Type B pancreatic cell (in vitro differentiated cells): ENCODE results near the gene MXI1. TPM values are rescaled to one million over a fixed set of nuclear protein-coding genes. Genes with fewer than 3 reads are reported as not detected.

Source experiments
- DNase-seq: peaks from one replicate; pipeline ENCODE4 v3.0.0; 2021; ENCODE audit warnings: mixed read lengths; ENCODE audit not compliant: unreplicated experiment; ENCODE audit errors: extremely low spot score
- H3K27ac Mint-ChIP-seq: 2 replicates; pipeline ENCODE4 v1.8.0; 2021; ENCODE audit warnings: mild to moderate bottlenecking, mixed read lengths
- H3K27me3 Mint-ChIP-seq: 2 replicates; pipeline ENCODE4 v1.8.0; 2021; ENCODE audit warnings: mixed read lengths
- H3K36me3 Mint-ChIP-seq: 2 replicates; pipeline ENCODE4 v1.8.0; 2021; ENCODE audit warnings: mixed read lengths
- H3K4me1 Mint-ChIP-seq: one replicate; pipeline ENCODE4 v1.8.0; 2021; ENCODE audit warnings: mixed read lengths; ENCODE audit not compliant: unreplicated experiment
- H3K4me3 Mint-ChIP-seq: 2 replicates; pipeline ENCODE4 v1.8.0; 2021; ENCODE audit warnings: mild to moderate bottlenecking, mixed read lengths
- H3K9me3 Mint-ChIP-seq: 2 replicates; pipeline ENCODE4 v1.8.0; 2021; ENCODE audit warnings: mixed read lengths
- CTCF ChIP-seq: fragments of 200-600 bp; sonication (generic); conservative IDR thresholded peaks from 2 replicates; pipeline ENCODE4 v1.5.0; 2021; ENCODE audit warnings: antibody characterized with exemption, mild to moderate bottlenecking
- total RNA-seq: library from RNA; stranded (reverse); gene quantifications from 2 replicates; pipeline ENCODE4 v1.2.1, GENCODE V29; 2021; ENCODE audit warnings: low replicate concordance

The MXI1 gene
- total RNA-seq, 1 donor from 2014 or later, result 34.7 TPM

GRCh38 chr10:110311357-110311949 lies 104.0 kb downstream of the MXI1 start:
- Mint-ChIP-seq H3K4me1 (peaks cover 10% of the 10 kb centered on the region), H3K9me3 (no peaks in the 10 kb centered on the region), H3K27me3 (peaks cover 4% of the 10 kb centered on the region), H3K4me3 (no peak overlapping the region), H3K27ac (no peak overlapping the region), H3K36me3 (no peaks in the 10 kb centered on the region)
- TF ChIP-seq CTCF, result peak; percentile 83
- no peak for DNase-seq

GRCh38 chr10:110312206-110312605 lies 104.8 kb downstream of the MXI1 start:
- no peaks in the 10 kb centered on the region for H3K9me3 Mint-ChIP-seq
- TF ChIP-seq CTCF, result no peak
- peaks cover 10% of the 10 kb centered on the region for H3K4me1 Mint-ChIP-seq
- H3K36me3 Mint-ChIP-seq, result no peaks in the 10 kb centered on the region
- no peak for DNase-seq
- no peak overlapping the region for H3K4me3 Mint-ChIP-seq
- H3K27me3 Mint-ChIP-seq, result peaks cover 4% of the 10 kb centered on the region
- no peak overlapping the region for H3K27ac Mint-ChIP-seq

- H3K27ac Mint-ChIP-seq, result no peak overlapping the region
These were observed 106.3 kb downstream of the MXI1 start for GRCh38 chr10:110313674-110314073.

GRCh38 chr10:110317866-110318850 lies 110.8 kb downstream of the MXI1 start:
- no peak overlapping the region for H3K27ac Mint-ChIP-seq
- DNase-seq, result no peak
- no peak for TF ChIP-seq CTCF
- H3K4me1 Mint-ChIP-seq, result no peaks in the 10 kb centered on the region
- no peaks in the 10 kb centered on the region for H3K9me3 Mint-ChIP-seq
- no peaks in the 10 kb centered on the region for H3K27me3 Mint-ChIP-seq
- H3K36me3 Mint-ChIP-seq, result no peaks in the 10 kb centered on the region
- no peak overlapping the region for H3K4me3 Mint-ChIP-seq

More at GRCh38 chr10:110313674-110314073, 106.3 kb downstream of the MXI1 start:
- DNase-seq, result no peak
- no peak overlapping the region for H3K4me3 Mint-ChIP-seq
- H3K36me3 Mint-ChIP-seq, result no peaks in the 10 kb centered on the region
- peaks cover 10% of the 10 kb centered on the region for H3K4me1 Mint-ChIP-seq
- H3K27me3 Mint-ChIP-seq, result peaks cover 4% of the 10 kb centered on the region
- H3K9me3 Mint-ChIP-seq, result no peaks in the 10 kb centered on the region
- no peak for TF ChIP-seq CTCF

GRCh38 chr10:110321869-110322620 lies 114.6 kb downstream of the MXI1 start:
- Mint-ChIP-seq H3K9me3 (peaks cover 5% of the 10 kb centered on the region), H3K4me3 (no peak overlapping the region), H3K4me1 (no peaks in the 10 kb centered on the region), H3K27ac (no peak overlapping the region), H3K27me3 (no peaks in the 10 kb centered on the region), H3K36me3 (no peaks in the 10 kb centered on the region)
- TF ChIP-seq CTCF, result no peak
- DNase-seq, result no peak
